NCI-H82 treated with DMSO at 0.1 percent for 48 hours (cell line): ENCODE measurements around the gene ABHD12.
A peak's percentile ranks its signal among the peaks of the same experiment; 100 is the strongest.
"Not testable (repeated sequence)": the region's sequence is repeated elsewhere in the genome, so short reads cannot be mapped to it uniquely, and the experiment has no call there.

Source experiments
- DNase-seq: peaks from one replicate; lab custom pipeline; 2025; ENCODE audit not compliant: unreplicated experiment; lab: John Stamatoyannopoulos, UW

Gene ABHD12

GRCh38 chr20:25323496-25324246 is 67.0 kb downstream of the ABHD12 start:
- no peak for DNase-seq

GRCh38 chr20:25321991-25322390 is 68.6 kb downstream of the ABHD12 start:
- no peak for DNase-seq

GRCh38 chr20:25321262-25321831 is 69.3 kb downstream of the ABHD12 start:
- DNase-seq = no peak

GRCh38 chr20:25320035-25320800 is 70.4 kb downstream of the ABHD12 start:
- DNase-seq = peak; percentile 65

GRCh38 chr20:25319241-25320034 is 71.2 kb downstream of the ABHD12 start:
- no peak for DNase-seq

GRCh38 chr20:25318471-25319240 is 72.0 kb downstream of the ABHD12 start:
- DNase-seq = no peak

GRCh38 chr20:25317351-25318075 is 73.1 kb downstream of the ABHD12 start:
- DNase-seq = no peak

- no peak for DNase-seq
Observed at GRCh38 chr20:25316506-25317190, 74.0 kb downstream of the ABHD12 start.

GRCh38 chr20:25315418-25316210 is 75.0 kb downstream of the ABHD12 start:
- DNase-seq = no peak

- DNase-seq = no peak
Observed at GRCh38 chr20:25314497-25315417, 75.9 kb downstream of the ABHD12 start.

GRCh38 chr20:25313593-25313992 is 77.0 kb downstream of the ABHD12 start:
- no peak for DNase-seq

- not testable (repeated sequence) for DNase-seq
Observed at GRCh38 chr20:25312716-25313115, 77.9 kb downstream of the ABHD12 start.

GRCh38 chr20:25310921-25311728 is 79.5 kb downstream of the ABHD12 start:
- no peak for DNase-seq

- no peak for DNase-seq
Observed at GRCh38 chr20:25310268-25310920, 80.2 kb downstream of the ABHD12 start.

GRCh38 chr20:25309395-25310267 is 81.0 kb downstream of the ABHD12 start:
- no peak for DNase-seq
